GM12801 (cell line): ENCODE results near the gene FGF14.

Experiments used
- TF ChIP-seq, protein P1 (sequence below): IDR thresholded peaks from one replicate; pipeline ENCODE4 v1.5.1; 2011; ENCODE audit warnings: control low read depth; ENCODE audit not compliant: insufficient read length; ENCODE audit errors: extremely low read depth

FGF14 gene

DNA sequence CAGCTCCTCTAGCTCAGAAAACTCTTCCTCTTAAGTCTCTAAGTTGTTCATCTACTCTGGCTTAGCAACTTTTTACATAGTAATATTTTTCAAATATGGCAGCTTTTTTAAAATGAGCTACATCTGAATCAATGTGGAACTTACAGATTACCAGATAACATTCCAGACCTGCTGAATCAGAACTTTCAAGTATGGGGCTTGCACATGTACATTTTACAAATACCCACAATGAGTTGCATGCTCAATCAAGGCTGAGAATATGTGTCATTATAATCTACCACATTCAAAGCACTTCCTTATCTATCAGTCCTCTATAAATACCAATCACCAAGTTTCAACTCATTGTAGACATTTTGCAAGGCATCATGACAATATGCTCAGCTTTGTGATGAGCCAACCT is 383.1 kb downstream of the FGF14 start:
- TF ChIP-seq, protein P1, sequence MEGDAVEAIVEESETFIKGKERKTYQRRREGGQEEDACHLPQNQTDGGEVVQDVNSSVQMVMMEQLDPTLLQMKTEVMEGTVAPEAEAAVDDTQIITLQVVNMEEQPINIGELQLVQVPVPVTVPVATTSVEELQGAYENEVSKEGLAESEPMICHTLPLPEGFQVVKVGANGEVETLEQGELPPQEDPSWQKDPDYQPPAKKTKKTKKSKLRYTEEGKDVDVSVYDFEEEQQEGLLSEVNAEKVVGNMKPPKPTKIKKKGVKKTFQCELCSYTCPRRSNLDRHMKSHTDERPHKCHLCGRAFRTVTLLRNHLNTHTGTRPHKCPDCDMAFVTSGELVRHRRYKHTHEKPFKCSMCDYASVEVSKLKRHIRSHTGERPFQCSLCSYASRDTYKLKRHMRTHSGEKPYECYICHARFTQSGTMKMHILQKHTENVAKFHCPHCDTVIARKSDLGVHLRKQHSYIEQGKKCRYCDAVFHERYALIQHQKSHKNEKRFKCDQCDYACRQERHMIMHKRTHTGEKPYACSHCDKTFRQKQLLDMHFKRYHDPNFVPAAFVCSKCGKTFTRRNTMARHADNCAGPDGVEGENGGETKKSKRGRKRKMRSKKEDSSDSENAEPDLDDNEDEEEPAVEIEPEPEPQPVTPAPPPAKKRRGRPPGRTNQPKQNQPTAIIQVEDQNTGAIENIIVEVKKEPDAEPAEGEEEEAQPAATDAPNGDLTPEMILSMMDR, result no peak

DNA sequence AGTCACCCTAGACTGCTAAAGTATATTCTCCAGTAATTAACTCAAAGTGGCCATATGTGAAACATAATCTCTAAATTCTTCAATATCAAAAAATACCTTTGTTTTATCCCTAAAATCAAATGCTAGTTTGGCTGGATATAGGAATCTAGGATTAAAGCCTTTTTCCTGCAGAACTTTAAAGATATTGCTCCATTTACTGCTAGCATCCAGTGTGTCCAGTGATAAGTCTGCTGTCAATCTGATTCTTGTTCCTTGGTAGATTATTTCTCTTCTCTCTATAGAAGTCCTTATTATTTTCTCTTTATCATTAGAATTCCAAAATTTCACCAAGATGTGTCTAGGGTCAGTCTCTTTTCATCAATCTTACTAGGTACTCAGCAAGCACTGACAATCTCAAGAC is 384.6 kb downstream of the FGF14 start:
- TF ChIP-seq, protein P1, result no peak

DNA sequence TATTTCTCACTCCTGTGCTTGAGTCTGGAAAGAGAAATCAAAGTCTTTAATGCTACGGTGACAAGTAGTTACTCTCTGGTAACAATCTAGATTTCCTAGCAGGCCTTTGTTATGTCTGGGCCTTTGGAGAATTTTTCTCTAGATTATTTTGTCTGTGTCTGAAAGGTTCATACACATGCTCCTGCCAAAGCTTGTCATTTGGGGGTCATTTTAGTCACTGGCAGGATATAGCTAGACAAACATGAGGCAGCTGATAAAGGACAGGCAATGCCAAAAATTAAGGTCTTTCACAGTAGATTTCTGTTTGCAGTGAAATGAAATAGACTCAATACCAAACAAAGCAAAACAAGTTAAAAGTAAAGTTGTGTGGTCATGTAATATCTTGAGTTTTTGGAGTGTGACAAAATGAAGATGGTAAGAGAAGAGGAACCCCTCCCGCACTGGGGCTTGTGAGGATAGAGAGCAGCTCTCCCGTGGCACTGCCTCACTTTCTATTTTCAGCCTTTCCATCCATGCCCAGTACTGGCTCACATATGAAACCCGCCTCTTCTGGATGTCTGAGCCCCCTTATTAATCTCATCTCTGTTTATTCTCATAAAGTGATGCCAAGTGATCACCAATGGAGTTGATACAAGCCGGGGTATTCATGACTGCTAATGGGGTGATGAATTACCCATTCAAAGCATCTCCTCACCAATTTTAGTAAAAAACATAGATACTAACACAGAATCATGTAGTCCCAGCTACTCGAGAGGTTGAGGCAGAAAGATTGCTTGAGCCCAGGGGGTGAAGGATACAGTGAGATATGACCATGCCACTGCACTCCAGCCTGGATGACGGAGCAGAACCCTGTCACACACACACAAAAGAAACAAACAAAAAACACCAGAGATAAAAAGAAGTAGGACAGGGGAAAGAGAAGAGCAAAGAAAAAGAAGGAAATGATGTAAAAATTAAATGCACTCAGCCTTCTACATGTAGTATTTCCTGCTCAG is 389.3 kb downstream of the FGF14 start:
- TF ChIP-seq, protein P1, result no peak

DNA sequence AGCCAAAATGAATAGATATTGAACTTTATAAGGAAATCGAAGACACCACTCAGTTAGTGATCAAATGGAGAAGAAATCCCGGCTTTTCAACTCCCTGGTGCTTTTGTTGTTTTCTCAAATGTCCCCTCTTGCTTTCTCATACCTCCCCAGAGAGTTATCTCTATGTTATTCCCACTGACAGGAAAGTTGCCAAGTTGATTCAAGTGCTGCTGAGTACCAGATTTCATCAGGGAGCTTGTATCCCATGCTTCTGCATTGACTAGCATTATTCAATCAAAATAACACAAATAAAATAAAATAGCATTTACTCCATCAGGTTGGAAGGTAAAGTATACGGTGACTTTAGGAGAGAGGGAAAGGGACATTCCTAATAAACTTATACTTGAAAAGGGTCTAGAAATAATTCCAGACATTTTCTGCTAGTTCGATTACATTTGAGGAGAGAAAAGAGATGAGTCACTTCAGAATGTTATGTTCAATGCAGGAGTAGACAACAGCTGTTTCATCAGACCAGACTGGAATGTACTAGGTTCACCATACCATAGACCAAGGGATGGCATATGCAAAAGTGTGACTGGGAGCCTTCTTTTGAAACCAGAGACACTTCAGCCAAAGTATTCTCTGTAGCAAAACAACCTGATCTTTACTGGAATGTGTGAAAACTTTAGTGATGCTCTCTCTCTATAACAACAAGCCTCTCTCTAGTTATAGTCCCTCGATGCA is 397.8 kb downstream of the FGF14 start:
- TF ChIP-seq, protein P1, result no peak

DNA sequence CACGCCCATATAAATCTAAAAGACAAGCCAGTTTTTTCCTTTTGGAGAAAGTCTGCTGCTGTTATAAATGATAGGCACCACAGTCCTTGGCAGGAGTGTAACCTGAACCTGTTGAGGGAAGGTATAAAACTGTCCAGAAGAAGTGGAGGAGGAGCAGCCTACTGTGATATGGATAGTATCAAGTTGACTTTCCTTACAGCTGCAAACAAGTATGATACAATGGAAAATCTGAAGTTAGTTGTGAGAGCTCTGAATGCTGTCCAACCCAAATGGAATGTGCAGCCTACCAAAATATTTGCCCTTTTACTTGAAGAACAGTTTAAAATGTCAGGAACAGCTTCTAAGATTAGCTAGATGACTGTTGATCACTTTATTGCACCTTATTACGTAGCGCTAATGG is 399.6 kb downstream of the FGF14 start:
- TF ChIP-seq, protein P1, result no peak

DNA sequence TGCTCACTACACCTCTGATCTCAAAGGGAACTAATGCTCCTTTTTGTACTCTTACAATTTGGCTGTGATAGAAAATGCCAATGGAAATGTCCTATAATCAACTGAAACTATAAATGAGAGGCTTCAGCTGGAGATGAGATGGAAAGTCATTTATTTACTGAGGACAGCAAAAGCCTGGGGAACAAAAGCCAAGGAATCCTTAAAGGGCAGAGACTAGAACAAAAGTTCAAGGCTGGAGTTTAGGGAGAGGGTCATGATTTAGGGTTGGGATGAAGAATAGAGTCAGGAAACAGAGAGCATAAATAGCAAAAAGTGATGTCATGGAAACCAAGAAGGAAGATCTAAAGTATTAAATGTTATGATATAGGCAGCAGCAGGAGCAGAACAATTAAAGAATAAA is 401.1 kb downstream of the FGF14 start:
- TF ChIP-seq, protein P1, result no peak

DNA sequence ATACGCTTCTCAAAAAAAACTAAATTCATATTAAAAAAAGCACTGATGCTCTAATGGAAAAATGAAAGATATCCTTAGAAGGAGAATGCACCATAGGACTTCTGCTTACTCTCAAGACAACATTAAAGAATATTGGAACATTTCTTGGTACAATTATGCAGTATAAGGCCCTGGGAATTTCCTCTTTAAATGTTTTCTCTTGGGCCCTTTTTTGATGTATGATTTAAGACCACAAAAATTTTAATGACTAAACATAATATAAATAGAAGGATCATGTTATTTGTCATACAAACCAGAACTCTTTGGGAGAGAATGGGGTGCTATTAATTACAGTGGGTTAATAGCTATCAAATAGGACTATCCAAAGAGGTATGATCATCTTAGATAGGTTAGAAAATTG is 403.7 kb downstream of the FGF14 start:
- TF ChIP-seq, protein P1, result no peak
